ENCODE measurements around the gene OR1E2. TPM values are rescaled to one million over a fixed set of nuclear protein-coding genes. Genes with fewer than 3 reads are reported as not detected.
"Not testable (repeated sequence)": the region's sequence is repeated elsewhere in the genome, so short reads cannot be mapped to it uniquely, and the experiment has no call there.

The OR1E2 gene
- total RNA-seq, 1 experiment from 2014 or later = not detected

- DNase-seq (ENCODE audit: low spot score) (no peak), ATAC-seq (no peak)
- H3K27me3 Mint-ChIP-seq (ENCODE audit: low read depth) = peaks cover 13% of the 10 kb centered on the region
- peaks cover 14% of the 10 kb centered on the region for H3K36me3 Mint-ChIP-seq
- H3K27ac Mint-ChIP-seq = no peak within 1 kb of the TSS
- CTCF ChIA-PET = no interaction called here
- POLR2A ChIA-PET = no interaction called here
- H3K4me1 Mint-ChIP-seq = no peaks in the 10 kb centered on the region
- TF ChIP-seq ZNF532 (CRISPR knock-in tag; IDR thresholded peaks at IDR 0.05; ENCODE audit: borderline replicate concordance) (no peak), CREB1 (CRISPR knock-in tag; IDR thresholded peaks at IDR 0.05) (no peak), NR2C2 (CRISPR knock-in tag; IDR thresholded peaks at IDR 0.05) (no peak), TP53 (CRISPR knock-in tag; IDR thresholded peaks at IDR 0.05) (no peak), OVOL2 (CRISPR knock-in tag; IDR thresholded peaks at IDR 0.05; ENCODE audit: borderline replicate concordance) (no peak), ZNF232 (CRISPR knock-in tag; IDR thresholded peaks at IDR 0.05) (no peak)
- H3K9me3 Mint-ChIP-seq = peaks cover 34% of the 10 kb centered on the region
- H3K4me3 Mint-ChIP-seq = no peak within 1 kb of the TSS
Measured at GRCh38 chr17:3411070-3411469, 22.6 kb downstream of the OR1E2 start, which contains the start of gene OR3A3. TSS of gene OR3A3 (plus strand) at chr17:3411370.

GRCh38 chr17:3403856-3404255, 29.8 kb downstream of the OR1E2 start:
- H3K4me1 Mint-ChIP-seq; POLR2A ChIA-PET; DNase-seq (ENCODE audit: low spot score); H3K27ac Mint-ChIP-seq; H3K4me3 Mint-ChIP-seq; CTCF ChIA-PET; ATAC-seq: not testable (repeated sequence)
- H3K9me3 Mint-ChIP-seq = peaks cover 40% of the 10 kb centered on the region
- H3K36me3 Mint-ChIP-seq = peaks cover 14% of the 10 kb centered on the region
- H3K27me3 Mint-ChIP-seq (ENCODE audit: low read depth) = peaks cover 21% of the 10 kb centered on the region

- CTCF ChIA-PET = no interaction called here
- H3K9me3 Mint-ChIP-seq = peaks cover 24% of the 10 kb centered on the region
- no peak overlapping the region for H3K4me3 Mint-ChIP-seq
- H3K36me3 Mint-ChIP-seq = no peaks in the 10 kb centered on the region; the same call in 1 of the 2 replicates
- TF ChIP-seq AR (CRISPR knock-in tag; IDR thresholded peaks at IDR 0.05) (no peak), MYBL2 (CRISPR knock-in tag; IDR thresholded peaks at IDR 0.05) (no peak), MLX (CRISPR knock-in tag; IDR thresholded peaks at IDR 0.05) (no peak), ETV6 (CRISPR knock-in tag; IDR thresholded peaks at IDR 0.05) (no peak), ZBTB21 (CRISPR knock-in tag; IDR thresholded peaks at IDR 0.05; ENCODE audit: borderline replicate concordance) (no peak), TCF7 (CRISPR knock-in tag; IDR thresholded peaks at IDR 0.05; ENCODE audit: low read depth) (no peak), GRHL2 (CRISPR knock-in tag; IDR thresholded peaks at IDR 0.05; ENCODE audit: insufficient replicate concordance, severe bottlenecking) (no peak), MAX (CRISPR knock-in tag; IDR thresholded peaks at IDR 0.05) (no peak), KAT7 (CRISPR knock-in tag; IDR thresholded peaks at IDR 0.05; ENCODE audit: borderline replicate concordance) (no peak), USF2 (CRISPR knock-in tag; IDR thresholded peaks at IDR 0.05) (no peak), ATF3 (CRISPR knock-in tag; conservative IDR thresholded peaks at IDR 0.05) (no peak), PREB (CRISPR knock-in tag; IDR thresholded peaks at IDR 0.05; ENCODE audit: borderline replicate concordance) (no peak), USF1 (CRISPR knock-in tag; IDR thresholded peaks at IDR 0.05) (no peak), OVOL2 (CRISPR knock-in tag; IDR thresholded peaks at IDR 0.05; ENCODE audit: borderline replicate concordance) (no peak), JUN (CRISPR knock-in tag; IDR thresholded peaks at IDR 0.05) (no peak)
- POLR2A ChIA-PET = no interaction called here
- H3K27ac Mint-ChIP-seq = no peak overlapping the region
- no peak for DNase-seq (ENCODE audit: low spot score)
- ATAC-seq = no peak
- peaks cover 14% of the 10 kb centered on the region for H3K27me3 Mint-ChIP-seq (ENCODE audit: low read depth)
- H3K4me1 Mint-ChIP-seq = no peaks in the 10 kb centered on the region
Measured at GRCh38 chr17:3401786-3402185, 31.9 kb downstream of the OR1E2 start.
